Mesenchymal stem cell (in vitro differentiated cells and primary cell): Measurements from ENCODE around the gene MPG.

Experiments
- DNase-seq: peaks from one replicate; pipeline ENCODE4 v3.0.0-alpha.2; 2013
- H2AFZ ChIP-seq: one replicate; pipeline ENCODE4 v1.6.1; 2013; ENCODE audit warnings: low read depth, mild to moderate bottlenecking, control low read depth, inconsistent platforms, low read length, moderate library complexity
- H2AK5ac ChIP-seq: 2 replicates; pipeline ENCODE4 v1.6.1; 2013; ENCODE audit warnings: low read length, moderate library complexity, mild to moderate bottlenecking, inconsistent platforms; ENCODE audit not compliant: severe bottlenecking
- H2BK120ac ChIP-seq: one replicate; pipeline ENCODE4 v1.6.1; 2013; ENCODE audit warnings: low read depth, mild to moderate bottlenecking, inconsistent platforms, low read length, moderate library complexity
- H2BK12ac ChIP-seq, 2 experiments: one replicate each; pipeline ENCODE4 v1.6.1; 2013; ENCODE audit warnings: inconsistent platforms in 2 of 2, low read length in 2 of 2, mild to moderate bottlenecking in 2 of 2, moderate library complexity in 2 of 2, control low read depth in 1 of 2
- H2BK15ac ChIP-seq: one replicate; pipeline ENCODE4 v1.6.1; 2013; ENCODE audit warnings: mild to moderate bottlenecking, low read depth, inconsistent platforms; ENCODE audit not compliant: poor library complexity, severe bottlenecking
- H2BK5ac ChIP-seq: 2 replicates; pipeline ENCODE4 v1.6.1; 2013; ENCODE audit warnings: low read depth, mild to moderate bottlenecking, low read length, control low read depth, inconsistent platforms; ENCODE audit not compliant: poor library complexity, severe bottlenecking
- H3K14ac ChIP-seq, 2 experiments: one replicate each; pipeline ENCODE4 v1.6.1; 2013; ENCODE audit warnings: inconsistent platforms in 2 of 2, low read length in 2 of 2, control low read depth in 1 of 2, mild to moderate bottlenecking in 1 of 2, moderate library complexity in 1 of 2
- H3K18ac ChIP-seq, 2 experiments: one replicate each; pipeline ENCODE4 v1.6.1; 2013; ENCODE audit warnings: inconsistent platforms in 2 of 2, low read length in 2 of 2, control low read depth in 1 of 2, low read depth in 1 of 2, mild to moderate bottlenecking in 1 of 2
- H3K23ac ChIP-seq, 2 experiments: one replicate each; pipeline ENCODE4 v1.6.1; 2013; ENCODE audit warnings: inconsistent platforms in 2 of 2, low read length in 2 of 2, mild to moderate bottlenecking in 2 of 2, moderate library complexity in 2 of 2, control low read depth in 1 of 2
- H3K27ac ChIP-seq: 2 replicates; pipeline ENCODE4 v1.5.1; 2013; ENCODE audit warnings: mild to moderate bottlenecking, moderate library complexity, low read length, control low read depth, inconsistent platforms; ENCODE audit not compliant: poor library complexity, severe bottlenecking
- H3K27me3 ChIP-seq, 2 experiments: 2 replicates each; pipeline versions ENCODE4 v1.6.1 to v1.7.0; 2013; ENCODE audit warnings: low read length in 2 of 2, mild to moderate bottlenecking in 2 of 2, moderate library complexity in 2 of 2, control low read depth in 1 of 2, inconsistent platforms in 1 of 2; ENCODE audit not compliant: control insufficient read depth in 1 of 2, insufficient read depth in 1 of 2
- H3K36me3 ChIP-seq, 2 experiments: 2 replicates each; pipeline versions ENCODE4 v1.6.1 to v1.7.0; 2013; ENCODE audit warnings: low read length in 2 of 2, control low read depth in 1 of 2, inconsistent platforms in 1 of 2, low read depth in 1 of 2, mild to moderate bottlenecking in 1 of 2; ENCODE audit not compliant: insufficient read depth in 2 of 2, control insufficient read depth in 1 of 2
- H3K4ac ChIP-seq, 2 experiments: one replicate each; pipeline ENCODE4 v1.6.1; 2013; ENCODE audit warnings: inconsistent platforms in 2 of 2, low read length in 2 of 2, mild to moderate bottlenecking in 2 of 2, moderate library complexity in 2 of 2, control low read depth in 1 of 2, low read depth in 1 of 2
- H3K4me1 ChIP-seq: 2 replicates; pipeline ENCODE4 v1.6.1; 2013; ENCODE audit warnings: low read depth, low read length, control low read depth; ENCODE audit not compliant: control insufficient read depth, insufficient read depth
- H3K4me2 ChIP-seq: 2 replicates; pipeline ENCODE4 v1.6.1; 2013; ENCODE audit warnings: low read length, mild to moderate bottlenecking, inconsistent platforms; ENCODE audit not compliant: poor library complexity, severe bottlenecking
- H3K4me3 ChIP-seq, 2 experiments: 2 replicates each; pipeline versions ENCODE4 v1.5.1 to v1.7.0; 2013; ENCODE audit warnings: low read length in 2 of 2, mild to moderate bottlenecking in 2 of 2, control low read depth in 1 of 2, low read depth in 1 of 2; ENCODE audit not compliant: insufficient read depth in 1 of 2
- H3K79me1 ChIP-seq: replicated peaks from 2 replicates; pipeline ENCODE4 v1.6.1; 2013; ENCODE audit warnings: mild to moderate bottlenecking, control low read depth, low read length, inconsistent platforms; ENCODE audit not compliant: poor library complexity, severe bottlenecking
- H3K9ac ChIP-seq: 2 replicates; pipeline ENCODE4 v1.7.0; 2013; ENCODE audit warnings: mild to moderate bottlenecking, low read length, moderate library complexity
- H3K9me3 ChIP-seq: 2 replicates; pipeline ENCODE4 v1.7.0; 2013; ENCODE audit warnings: mild to moderate bottlenecking, low read length; ENCODE audit not compliant: control insufficient read depth
- H4K8ac ChIP-seq: one replicate; pipeline ENCODE4 v1.6.1; 2013; ENCODE audit warnings: inconsistent platforms, mild to moderate bottlenecking, low read length, moderate library complexity
- H4K91ac ChIP-seq: one replicate; pipeline ENCODE4 v1.6.1; 2013; ENCODE audit warnings: mild to moderate bottlenecking, low read length, inconsistent platforms
- WGBS: methylation state at CpG from one replicate; pipeline ENCODE4 v1.1.7; 2013; ENCODE audit warnings: mixed read lengths; 5-methylcytosine and 5-hydroxymethylcytosine counted together

MPG gene

DNA sequence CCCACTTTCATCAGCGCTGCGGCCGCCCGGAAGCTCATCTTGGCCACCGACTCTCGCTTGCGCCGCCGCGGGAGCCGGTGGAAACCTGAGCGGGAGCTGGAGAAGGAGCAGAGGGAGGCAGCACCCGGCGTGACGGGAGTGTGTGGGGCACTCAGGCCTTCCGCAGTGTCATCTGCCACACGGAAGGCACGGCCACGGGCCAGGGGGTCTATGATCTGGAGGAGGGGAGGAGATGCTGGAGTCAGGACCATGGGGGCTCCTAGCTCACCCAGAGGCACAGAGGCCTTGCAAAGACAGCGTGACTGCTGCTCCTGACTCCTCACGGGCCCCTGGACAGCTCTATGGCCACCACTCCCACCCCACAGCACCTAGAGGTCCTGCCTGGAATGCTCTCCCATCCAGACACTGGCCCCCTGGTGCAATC, 15.0 kb upstream of the MPG start:
- no peak overlapping the region for H3K23ac ChIP-seq
- no peak overlapping the region for H2AFZ ChIP-seq
- H3K27me3 ChIP-seq, result no peaks in the 10 kb centered on the region
- no peak overlapping the region for H3K18ac ChIP-seq
- H3K4me2 ChIP-seq, result no peak overlapping the region
- no peak overlapping the region for H2BK120ac ChIP-seq
- H2BK15ac ChIP-seq, result no peak overlapping the region
- H4K8ac ChIP-seq, result no peak overlapping the region
- H2AK5ac ChIP-seq, result no peak overlapping the region
- no peak overlapping the region for H3K4ac ChIP-seq
- H3K4me3 ChIP-seq, result no peak overlapping the region
- no peak overlapping the region for H3K27ac ChIP-seq
- no peak overlapping the region for H2BK5ac ChIP-seq
- 99% methylated on average over 21 of the region's 21 CpGs for WGBS
- H3K4me1 ChIP-seq, result peaks cover 33% of the 10 kb centered on the region
- no peaks in the 10 kb centered on the region for H3K9me3 ChIP-seq
- H2BK12ac ChIP-seq, result no peak overlapping the region
- peaks cover 38% of the 10 kb centered on the region for H3K79me1 ChIP-seq
- H3K36me3 ChIP-seq, result peaks cover 74 to 95% of the 10 kb centered on the region in 2 experiments
- no peak overlapping the region for H4K91ac ChIP-seq
- no peak for DNase-seq
- no peak overlapping the region for H3K9ac ChIP-seq
- no peak overlapping the region for H3K14ac ChIP-seq

DNA sequence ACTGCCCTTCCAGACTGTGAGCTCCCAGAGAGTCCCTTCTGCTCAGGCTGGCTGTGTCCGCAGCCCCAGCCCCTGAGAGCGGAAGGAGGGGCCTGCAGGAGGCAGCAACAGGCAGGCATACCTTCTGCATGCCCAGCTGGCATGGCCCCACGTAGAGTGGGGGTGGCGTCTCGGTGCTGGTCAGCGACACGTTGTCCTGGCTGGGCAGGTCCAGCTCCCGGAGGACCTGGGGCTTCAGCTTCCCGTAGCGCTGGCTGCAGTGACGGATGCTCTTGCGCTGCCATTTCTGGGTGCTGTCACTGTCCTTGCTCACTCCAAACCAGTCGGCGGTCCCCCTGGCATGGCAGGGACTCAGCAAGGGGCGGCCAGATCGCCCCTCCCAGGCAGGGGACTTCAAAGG, 14.6 kb upstream of the MPG start:
- H2AFZ ChIP-seq, result no peak overlapping the region

DNA sequence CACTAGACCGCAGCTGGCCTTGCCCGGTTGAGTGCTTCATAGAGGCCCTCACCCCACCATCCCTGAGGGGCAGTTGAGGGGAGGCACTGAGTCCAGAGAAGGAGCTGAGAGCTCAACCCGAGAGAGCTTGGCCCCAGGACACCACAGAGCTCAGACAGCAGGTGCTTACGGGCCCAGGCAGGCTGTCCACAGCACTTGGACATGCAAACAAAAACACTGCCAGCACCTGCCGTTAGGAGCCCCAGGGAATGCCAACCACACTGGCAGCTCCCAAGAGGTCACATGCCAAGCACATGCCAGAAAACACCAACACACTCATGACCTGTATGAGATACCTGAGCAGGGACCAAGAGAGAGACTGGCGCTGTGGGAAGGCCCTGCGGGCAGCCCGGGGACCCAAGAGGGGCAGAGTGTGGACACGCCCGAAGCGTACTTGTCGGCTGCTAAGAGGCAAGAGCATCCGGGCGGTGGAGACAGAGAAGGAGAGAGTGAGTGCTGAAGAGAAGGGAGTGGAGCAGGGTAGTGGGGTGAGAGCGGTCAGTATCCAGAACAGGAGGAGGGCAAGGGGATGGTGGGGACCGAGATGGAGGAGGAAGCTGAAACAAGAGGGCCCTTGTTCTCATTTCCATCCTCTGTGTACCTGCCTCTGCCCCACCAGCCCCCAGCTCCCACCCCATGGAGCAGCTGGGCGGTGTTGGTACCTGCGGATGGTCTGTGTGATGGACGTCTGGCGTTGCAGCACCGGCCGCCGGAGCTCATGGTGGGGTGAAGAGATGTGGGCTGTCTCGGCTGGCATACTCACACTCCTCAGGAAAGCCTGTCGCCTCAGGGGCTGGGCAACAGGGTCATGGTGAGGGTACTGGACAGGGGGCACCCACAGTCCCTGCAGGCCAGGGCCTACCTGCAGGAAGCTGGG, 13.8 kb upstream of the MPG start:
- no peaks in the 10 kb centered on the region for H3K27me3 ChIP-seq
- H3K4ac ChIP-seq, result no peak overlapping the region
- WGBS, result 97% methylated on average over 24 of the region's 25 CpGs
- H2BK12ac ChIP-seq, result no peak overlapping the region
- H3K23ac ChIP-seq, result no peak overlapping the region
- H2BK120ac ChIP-seq, result no peak overlapping the region
- H3K4me1 ChIP-seq, result peaks cover 45% of the 10 kb centered on the region
- H3K4me3 ChIP-seq, result no peak overlapping the region
- H3K27ac ChIP-seq, result no peak overlapping the region
- H3K9ac ChIP-seq, result no peak overlapping the region
- H3K4me2 ChIP-seq, result no peak overlapping the region
- H2AK5ac ChIP-seq, result no peak overlapping the region
- no peak overlapping the region for H2AFZ ChIP-seq
- no peak for DNase-seq
- H4K8ac ChIP-seq, result no peak overlapping the region
- H3K14ac ChIP-seq, result no peak overlapping the region
- no peak overlapping the region for H2BK15ac ChIP-seq
- H3K9me3 ChIP-seq, result no peaks in the 10 kb centered on the region
- H4K91ac ChIP-seq, result no peak overlapping the region
- peaks cover 42% of the 10 kb centered on the region for H3K79me1 ChIP-seq
- peaks cover 61 to 95% of the 10 kb centered on the region in 2 experiments for H3K36me3 ChIP-seq
- no peak overlapping the region for H2BK5ac ChIP-seq
- H3K18ac ChIP-seq, result no peak overlapping the region

More for the DNA sequence above, 14.6 kb upstream of the MPG start:
- Histone ChIP-seq H3K9me3 (no peaks in the 10 kb centered on the region), H3K4me2 (no peak overlapping the region), H4K91ac (no peak overlapping the region), H3K4me3 (no peak overlapping the region), H3K23ac (no peak overlapping the region), H3K27me3 (no peaks in the 10 kb centered on the region), H3K27ac (no peak overlapping the region), H3K9ac (no peak overlapping the region), H2AK5ac (no peak overlapping the region), H3K18ac (no peak overlapping the region), H2BK5ac (no peak overlapping the region), H3K4ac (no peak overlapping the region), H3K4me1 (peaks cover 37% of the 10 kb centered on the region), H3K14ac (no peak overlapping the region), H3K79me1 (peaks cover 40% of the 10 kb centered on the region), H2BK120ac (no peak overlapping the region), H2BK12ac (no peak overlapping the region), H2BK15ac (no peak overlapping the region), H3K36me3 (peaks cover 69 to 95% of the 10 kb centered on the region in 2 experiments), H4K8ac (no peak overlapping the region)
- 95% methylated on average over 16 of the region's 16 CpGs for WGBS
- no peak for DNase-seq

DNA sequence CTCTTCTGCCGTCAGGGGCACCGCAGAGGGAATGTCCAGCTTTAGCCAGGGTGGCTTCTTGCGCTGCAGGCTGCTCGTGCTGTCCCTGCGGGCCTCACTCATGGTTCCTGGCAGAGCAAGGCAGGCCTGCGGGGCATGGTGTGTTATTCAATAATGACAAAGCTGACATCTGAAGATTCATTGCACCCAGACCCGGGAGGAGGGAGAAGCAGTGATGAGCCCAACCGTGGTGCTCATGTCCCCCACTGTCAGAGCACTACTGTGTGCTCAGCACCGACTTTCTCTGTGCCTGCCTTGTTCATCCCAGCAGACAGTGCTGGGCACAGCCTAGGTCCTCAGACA, 13.1 kb upstream of the MPG start:
- Histone ChIP-seq H3K27ac (no peak overlapping the region), H3K4me1 (peaks cover 52% of the 10 kb centered on the region), H4K8ac (no peak overlapping the region), H3K9me3 (no peaks in the 10 kb centered on the region), H4K91ac (no peak overlapping the region), H3K14ac (no peak overlapping the region), H3K27me3 (no peaks in the 10 kb centered on the region), H3K18ac (no peak overlapping the region), H3K23ac (no peak overlapping the region), H3K4ac (no peak overlapping the region), H2AFZ (no peak overlapping the region), H3K9ac (no peak overlapping the region), H2AK5ac (no peak overlapping the region), H2BK5ac (no peak overlapping the region), H2BK12ac (no peak overlapping the region), H3K4me3 (no peak overlapping the region), H3K4me2 (no peak overlapping the region), H2BK15ac (no peak overlapping the region), H2BK120ac (no peak overlapping the region), H3K36me3 (peaks cover 55 to 91% of the 10 kb centered on the region in 2 experiments), H3K79me1 (peaks cover 38% of the 10 kb centered on the region)
- no peak for DNase-seq
- 95% methylated on average over 9 of the region's 9 CpGs for WGBS
